HepG2 (cell line): ENCODE results near the gene SNRPF. TPM values are rescaled to one million over a fixed set of nuclear protein-coding genes. Genes with fewer than 3 reads are reported as not detected.

Experiments
- BRCA1 ChIP-seq: sonication (generic); formaldehyde crosslinking; IDR thresholded peaks from 2 replicates; pipeline ENCODE4 v1.4.0; 2020; ENCODE audit warnings: missing genetic modification reagents
- FLYWCH1 ChIP-seq: sonication (generic); formaldehyde crosslinking; IDR thresholded peaks from 2 replicates; pipeline ENCODE4 v1.8.1; 2023; ENCODE audit warnings: mild to moderate bottlenecking, missing genetic modification reagents
- FOSL1 ChIP-seq: sonication (generic); formaldehyde crosslinking; IDR thresholded peaks from 2 replicates; pipeline ENCODE4 v1.9.0; 2021; ENCODE audit warnings: missing genetic modification reagents, borderline replicate concordance
- FOXC1 ChIP-seq: sonication (generic); formaldehyde crosslinking; IDR thresholded peaks from 2 replicates; pipeline ENCODE4 v1.8.0; 2022; ENCODE audit warnings: mild to moderate bottlenecking, missing genetic modification reagents, borderline replicate concordance
- MED8 ChIP-seq: sonication (generic); formaldehyde crosslinking; IDR thresholded peaks from 2 replicates; pipeline ENCODE4 v1.8.1; 2023; ENCODE audit warnings: mild to moderate bottlenecking, missing genetic modification reagents; ENCODE audit not compliant: insufficient replicate concordance
- NR2F2 ChIP-seq: IDR thresholded peaks from 2 replicates; pipeline ENCODE4 v1.6.1; 2012; ENCODE audit warnings: low read depth, inconsistent platforms, borderline replicate concordance
- RORA ChIP-seq: sonication (generic); formaldehyde crosslinking; IDR thresholded peaks from 2 replicates; pipeline ENCODE4 v1.5.0; 2020; ENCODE audit warnings: mild to moderate bottlenecking, missing genetic modification reagents, moderate library complexity
- SAP130 ChIP-seq: IDR thresholded peaks from 2 replicates; pipeline ENCODE4 v1.6.1; 2016; ENCODE audit warnings: low read depth
- SOX5 ChIP-seq: IDR thresholded peaks from 2 replicates; pipeline ENCODE4 v1.6.1; 2016; ENCODE audit warnings: borderline replicate concordance
- SUZ12 ChIP-seq: fragments of 150-350 bp; IDR thresholded peaks from 2 replicates; pipeline ENCODE4 v1.6.1; 2014; ENCODE audit warnings: low read depth, low read length
- TBX3 ChIP-seq: fragments of 450-650 bp; IDR thresholded peaks from 2 replicates; pipeline ENCODE4 v1.6.1; 2017; ENCODE audit warnings: antibody characterized with exemption, mild to moderate bottlenecking, inconsistent platforms, borderline replicate concordance
- TRIM24 ChIP-seq: sonication (generic); formaldehyde crosslinking; IDR thresholded peaks from 2 replicates; pipeline ENCODE4 v1.8.0; 2022; ENCODE audit warnings: mild to moderate bottlenecking, missing genetic modification reagents
- ZBTB3 ChIP-seq: sonication (generic); formaldehyde crosslinking; IDR thresholded peaks from 2 replicates; pipeline ENCODE4 v1.4.0; 2020; ENCODE audit warnings: low read depth, mild to moderate bottlenecking, moderate library complexity, missing genetic modification reagents, borderline replicate concordance
- ZFP37 ChIP-seq: sonication (generic); formaldehyde crosslinking; IDR thresholded peaks from 2 replicates; pipeline ENCODE4 v1.4.0; 2020; ENCODE audit warnings: missing genetic modification reagents, borderline replicate concordance
- ZFP90 ChIP-seq: sonication (generic); formaldehyde crosslinking; IDR thresholded peaks from 2 replicates; pipeline ENCODE4 v1.8.0; 2022; ENCODE audit warnings: missing genetic modification reagents, mild to moderate bottlenecking, inconsistent platforms, borderline replicate concordance
- ZFY ChIP-seq: sonication (generic); formaldehyde crosslinking; IDR thresholded peaks from 2 replicates; pipeline ENCODE4 v1.4.0; 2020; ENCODE audit warnings: missing genetic modification reagents
- ZMYM3 ChIP-seq: sonication (generic); formaldehyde crosslinking; IDR thresholded peaks from 2 replicates; pipeline ENCODE4 v1.5.1; 2020; ENCODE audit warnings: mild to moderate bottlenecking, missing genetic modification reagents
- ZNF333 ChIP-seq: sonication (generic); formaldehyde crosslinking; IDR thresholded peaks from 2 replicates; pipeline ENCODE4 v1.4.0; 2020; ENCODE audit warnings: mild to moderate bottlenecking, missing genetic modification reagents, borderline replicate concordance
- ZNF556 ChIP-seq: sonication (generic); formaldehyde crosslinking; IDR thresholded peaks from 2 replicates; pipeline ENCODE4 v1.4.0; 2020; ENCODE audit warnings: mild to moderate bottlenecking, missing genetic modification reagents, borderline replicate concordance
- ZNF570 ChIP-seq: sonication (generic); formaldehyde crosslinking; IDR thresholded peaks from 2 replicates; pipeline ENCODE4 v1.4.0; 2020; ENCODE audit warnings: mild to moderate bottlenecking, missing genetic modification reagents, borderline replicate concordance
- ZNF7 ChIP-seq: IDR thresholded peaks from 2 replicates; pipeline ENCODE4 v1.6.1; 2016; ENCODE audit warnings: missing biosample characterization, missing genetic modification reagents
- ZSCAN12 ChIP-seq: sonication (generic); formaldehyde crosslinking; IDR thresholded peaks from 2 replicates; pipeline ENCODE4 v1.9.0; 2021; ENCODE audit warnings: mild to moderate bottlenecking, missing genetic modification reagents
- ZSCAN20 ChIP-seq: sonication (generic); formaldehyde crosslinking; IDR thresholded peaks from 2 replicates; pipeline ENCODE4 v1.4.0; 2020; ENCODE audit warnings: missing genetic modification reagents, mild to moderate bottlenecking, borderline replicate concordance
- polyA plus RNA-seq, 8 experiments: library from polyadenylated mRNA; depleted of rRNA in 3 of 8; stranded (reverse) in 7 of 8; unstranded in 1 of 8; fragments of >200 nt; fragmentation: Illumina TruSeq in 4 of 8; extraction: Trizol in 4 of 8; gene quantifications; 2 replicates each; pipeline versions ENCODE4 v1.2.1 to v1.2.3, GENCODE V29; 2011 to 2016; ENCODE audit warnings: low read depth in 4 of 8, missing spikeins in 1 of 8, mixed read lengths in 1 of 8; ENCODE audit not compliant: insufficient read depth in 1 of 8
- total RNA-seq, 5 experiments: library from RNA; depleted of rRNA; stranded (reverse); fragments of >200 nt; fragmentation: Illumina TruSeq; extraction: Trizol; gene quantifications; 2 replicates each; pipeline ENCODE4 v1.2.3, GENCODE V29; 2016; ENCODE audit warnings: low read depth in 1 of 5
- TF ChIP-seq, protein P1 (sequence below): sonication (generic); formaldehyde crosslinking; IDR thresholded peaks from 2 replicates; pipeline ENCODE4 v1.4.0; 2020; ENCODE audit warnings: mild to moderate bottlenecking, missing genetic modification reagents
- TF ChIP-seq, protein P2 (sequence below): sonication (generic); formaldehyde crosslinking; conservative IDR thresholded peaks from 2 replicates; pipeline ENCODE4 v1.8.0; 2022; ENCODE audit warnings: mild to moderate bottlenecking, moderate library complexity, missing genetic modification reagents
- TF ChIP-seq, protein P3 (sequence below): IDR thresholded peaks from 2 replicates; pipeline ENCODE4 v1.6.1; 2016; ENCODE audit warnings: missing biosample characterization, missing genetic modification reagents, low read depth
- TF ChIP-seq, protein P4 (sequence below): IDR thresholded peaks from 2 replicates; pipeline ENCODE4 v1.6.1; 2012; ENCODE audit warnings: inconsistent platforms

SNRPF gene
- total and polyA plus RNA-seq, 2 of the 13 experiments (the other 11 are each of a cell fraction or from before 2014, with no cell fraction given), result 31.7 to 77.2 TPM

DNA sequence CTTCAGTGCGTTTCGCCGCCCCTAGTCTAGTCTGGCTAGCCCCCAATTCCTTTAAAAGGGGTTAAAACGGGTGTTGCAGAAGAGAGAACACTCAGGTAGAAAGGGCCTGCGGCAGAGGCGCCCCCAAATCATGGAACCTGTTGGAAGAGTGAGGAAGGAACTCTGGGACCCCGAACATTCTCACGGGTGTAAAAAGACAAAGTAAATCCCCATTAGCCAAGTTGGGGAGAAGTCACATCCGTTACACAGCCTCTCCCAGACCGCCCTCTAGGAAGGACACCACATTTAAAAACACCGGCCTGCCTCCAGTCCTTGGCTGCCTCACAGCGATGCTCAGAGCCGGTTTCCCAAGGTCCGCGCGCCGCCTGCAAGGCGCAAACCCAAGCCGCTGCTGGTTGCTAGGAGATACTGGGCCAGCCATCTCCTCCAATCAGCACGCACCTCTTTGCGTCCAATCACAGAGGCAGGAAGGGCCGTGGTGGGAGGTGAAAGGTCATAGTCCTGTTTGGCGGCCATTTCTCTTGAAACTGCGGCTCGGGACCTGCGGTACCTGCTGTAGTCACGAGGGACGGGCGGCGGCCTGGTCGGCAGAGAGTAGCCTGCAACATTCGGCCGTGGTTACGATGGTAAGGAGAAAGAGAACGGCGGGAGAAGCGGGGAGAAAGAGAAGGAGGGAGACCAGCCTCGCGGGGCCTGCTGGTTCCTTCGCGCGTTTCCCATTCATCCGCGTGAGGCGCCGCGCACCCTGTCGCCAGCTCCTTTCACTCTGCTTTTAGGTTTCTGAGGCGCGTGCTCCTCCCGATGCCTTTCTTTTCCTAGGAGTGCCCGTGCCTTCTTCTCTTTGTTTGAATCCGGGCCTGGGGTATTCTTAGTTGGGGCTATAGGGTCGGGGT lies at the start of gene SNRPF (continued):
- no peak for TF ChIP-seq TRIM24 (CRISPR knock-in tag)
- no peak for TF ChIP-seq NR2F2
- peak; percentile 56; the same call in 1 of the 2 replicates for TF ChIP-seq FOXC1 (CRISPR knock-in tag)
- no peak for TF ChIP-seq ZNF7
- peak; percentile 99 for TF ChIP-seq SAP130
- no peak for TF ChIP-seq FLYWCH1
- TF ChIP-seq, protein P1, sequence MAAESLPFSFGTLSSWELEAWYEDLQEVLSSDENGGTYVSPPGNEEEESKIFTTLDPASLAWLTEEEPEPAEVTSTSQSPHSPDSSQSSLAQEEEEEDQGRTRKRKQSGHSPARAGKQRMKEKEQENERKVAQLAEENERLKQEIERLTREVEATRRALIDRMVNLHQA, result no peak
- no peak for TF ChIP-seq FOSL1 (CRISPR knock-in tag)
- TF ChIP-seq ZBTB3 (CRISPR knock-in tag), result 0 out of 2 replicates have a peak, but pooled peaks have one; percentile 28
- no peak for TF ChIP-seq RORA
- 0 out of 2 replicates have a peak, but pooled peaks have one; percentile 42 for TF ChIP-seq ZSCAN20 (CRISPR knock-in tag)
- TF ChIP-seq, protein P2, sequence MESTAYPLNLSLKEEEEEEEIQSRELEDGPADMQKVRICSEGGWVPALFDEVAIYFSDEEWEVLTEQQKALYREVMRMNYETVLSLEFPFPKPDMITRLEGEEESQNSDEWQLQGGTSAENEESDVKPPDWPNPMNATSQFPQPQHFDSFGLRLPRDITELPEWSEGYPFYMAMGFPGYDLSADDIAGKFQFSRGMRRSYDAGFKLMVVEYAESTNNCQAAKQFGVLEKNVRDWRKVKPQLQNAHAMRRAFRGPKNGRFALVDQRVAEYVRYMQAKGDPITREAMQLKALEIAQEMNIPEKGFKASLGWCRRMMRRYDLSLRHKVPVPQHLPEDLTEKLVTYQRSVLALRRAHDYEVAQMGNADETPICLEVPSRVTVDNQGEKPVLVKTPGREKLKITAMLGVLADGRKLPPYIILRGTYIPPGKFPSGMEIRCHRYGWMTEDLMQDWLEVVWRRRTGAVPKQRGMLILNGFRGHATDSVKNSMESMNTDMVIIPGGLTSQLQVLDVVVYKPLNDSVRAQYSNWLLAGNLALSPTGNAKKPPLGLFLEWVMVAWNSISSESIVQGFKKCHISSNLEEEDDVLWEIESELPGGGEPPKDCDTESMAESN, result peak; percentile 36; the same call in 1 of the 2 replicates
- no peak for TF ChIP-seq SUZ12
- peak; percentile 86 for TF ChIP-seq ZFP90 (CRISPR knock-in tag)
- peak; percentile 96 for TF ChIP-seq ZFY (CRISPR knock-in tag)
- no peak for TF ChIP-seq TBX3
- TF ChIP-seq ZFP37 (CRISPR knock-in tag), result no peak
- TF ChIP-seq ZNF570 (CRISPR knock-in tag), result no peak
- TF ChIP-seq BRCA1 (CRISPR knock-in tag), result peak; percentile 73; the same call in 1 of the 2 replicates
- peak; percentile 82; the same call in 1 of the 2 replicates for TF ChIP-seq ZNF556 (CRISPR knock-in tag)
- no peak for TF ChIP-seq ZNF333 (CRISPR knock-in tag)
- peak; percentile 33; the same call in 1 of the 2 replicates for TF ChIP-seq SOX5 (CRISPR knock-in tag)
- TF ChIP-seq, protein P3, sequence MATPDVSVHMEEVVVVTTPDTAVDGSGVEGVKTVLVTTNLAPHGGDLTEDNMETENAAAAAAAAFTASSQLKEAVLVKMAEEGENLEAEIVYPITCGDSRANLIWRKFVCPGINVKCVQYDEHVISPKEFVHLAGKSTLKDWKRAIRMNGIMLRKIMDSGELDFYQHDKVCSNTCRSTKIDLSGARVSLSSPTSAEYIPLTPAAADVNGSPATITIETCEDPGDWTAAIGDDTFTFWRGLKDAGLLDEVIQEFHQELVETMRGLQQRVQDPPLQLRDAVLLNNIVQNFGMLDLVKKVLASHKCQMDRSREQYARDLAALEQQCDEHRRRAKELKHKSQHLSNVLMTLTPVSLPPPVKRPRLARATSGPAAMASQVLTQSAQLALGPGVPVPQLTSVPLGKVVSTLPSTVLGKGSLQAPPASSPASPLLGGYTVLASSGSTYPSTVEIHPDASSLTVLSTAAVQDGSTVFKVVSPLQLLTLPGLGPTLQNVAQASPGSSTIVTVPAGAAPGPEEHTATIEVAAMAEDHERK, result no peak
- TF ChIP-seq ZMYM3 (CRISPR knock-in tag), result peak; percentile 47; the same call in 1 of the 2 replicates
- TF ChIP-seq ZSCAN12, result 0 out of 2 replicates have a peak, but pooled peaks have one; percentile 46
- TF ChIP-seq MED8 (CRISPR knock-in tag), result no peak
- TF ChIP-seq, protein P4, sequence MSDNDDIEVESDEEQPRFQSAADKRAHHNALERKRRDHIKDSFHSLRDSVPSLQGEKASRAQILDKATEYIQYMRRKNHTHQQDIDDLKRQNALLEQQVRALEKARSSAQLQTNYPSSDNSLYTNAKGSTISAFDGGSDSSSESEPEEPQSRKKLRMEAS, result peak; percentile 88
